ENCODE results near the gene SETBP1.
A peak's percentile ranks its signal among the peaks of the same experiment; 100 is the strongest.

SETBP1 gene

DNA sequence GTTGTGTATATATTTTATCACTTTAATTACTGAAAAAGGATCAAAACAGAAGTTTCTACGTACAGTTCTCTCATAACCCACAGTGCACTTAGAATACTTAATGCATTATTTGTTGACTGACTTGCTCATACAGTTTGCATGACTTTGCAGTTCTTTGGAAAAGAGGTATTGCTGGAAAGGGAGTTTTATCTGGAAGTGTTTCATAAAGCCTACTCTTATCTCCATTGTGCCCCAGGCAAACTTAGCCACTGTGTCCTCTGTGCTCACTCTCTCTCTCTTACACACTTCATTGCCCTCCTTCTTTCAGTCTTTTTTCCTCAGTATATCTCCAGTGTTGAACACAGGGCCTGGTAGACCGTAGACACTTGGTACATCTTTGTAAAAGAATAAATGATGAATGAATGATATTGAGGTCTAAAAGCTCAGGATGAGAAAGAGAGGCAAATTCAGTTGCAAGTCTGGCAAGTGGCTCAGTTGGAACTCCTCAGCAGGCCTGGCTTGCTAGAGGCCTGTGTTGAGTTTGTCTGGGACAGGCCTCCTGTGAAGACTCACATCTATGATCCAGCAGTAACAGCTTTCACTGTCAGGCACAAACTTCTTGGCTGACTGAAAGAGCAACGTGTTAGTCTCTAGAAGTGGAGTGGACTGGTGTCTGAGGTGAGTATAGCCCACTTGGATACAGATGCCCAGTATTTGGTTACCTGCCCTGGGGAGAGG lies 56.1 kb downstream of the SETBP1 start:
- Histone ChIP-seq H3K9ac (ENCODE audit: low read depth, low read length) (no peak overlapping the region), H3K27ac (ENCODE audit: low read length) (no peak overlapping the region), H3K36me3 (ENCODE audit: insufficient read depth, low read depth, low read length) (no peaks in the 10 kb centered on the region), H3K9me3 (ENCODE audit: insufficient read depth, low read depth, low read length) (no peaks in the 10 kb centered on the region), H3K27me3 (ENCODE audit: insufficient read depth, low read length) (no peaks in the 10 kb centered on the region), H3K4me1 (ENCODE audit: insufficient read depth, low read length) (peaks cover 11% of the 10 kb centered on the region), H3K4me3 (ENCODE audit: low read length) (no peak overlapping the region)

DNA sequence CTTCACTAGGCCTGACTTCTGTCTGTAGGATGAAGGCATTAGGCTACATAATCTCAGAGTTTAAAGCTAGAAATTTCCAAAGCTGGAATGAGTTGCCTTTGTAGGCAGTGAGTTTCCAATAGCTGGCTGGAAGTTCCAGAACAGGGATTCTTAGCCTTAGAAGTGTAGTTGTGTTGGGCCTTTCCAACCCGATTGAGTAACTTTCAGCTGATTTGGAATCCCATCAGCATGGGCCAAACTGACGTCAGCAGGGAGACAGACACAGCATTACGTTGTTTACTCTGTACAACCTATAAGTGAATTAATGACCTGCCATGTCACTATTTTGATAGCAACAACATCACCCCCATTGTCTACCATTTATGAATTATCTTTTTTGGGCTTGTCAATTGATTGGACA lies 56.9 kb downstream of the SETBP1 start:
- Histone ChIP-seq H3K27ac (ENCODE audit: low read length) (no peak overlapping the region), H3K36me3 (ENCODE audit: insufficient read depth, low read depth, low read length) (no peaks in the 10 kb centered on the region), H3K27me3 (ENCODE audit: insufficient read depth, low read length) (no peaks in the 10 kb centered on the region), H3K4me3 (ENCODE audit: low read length) (no peak overlapping the region), H3K4me1 (ENCODE audit: insufficient read depth, low read length) (peaks cover 7% of the 10 kb centered on the region), H3K9ac (ENCODE audit: low read depth, low read length) (no peak overlapping the region), H3K9me3 (ENCODE audit: insufficient read depth, low read depth, low read length) (no peaks in the 10 kb centered on the region)

DNA sequence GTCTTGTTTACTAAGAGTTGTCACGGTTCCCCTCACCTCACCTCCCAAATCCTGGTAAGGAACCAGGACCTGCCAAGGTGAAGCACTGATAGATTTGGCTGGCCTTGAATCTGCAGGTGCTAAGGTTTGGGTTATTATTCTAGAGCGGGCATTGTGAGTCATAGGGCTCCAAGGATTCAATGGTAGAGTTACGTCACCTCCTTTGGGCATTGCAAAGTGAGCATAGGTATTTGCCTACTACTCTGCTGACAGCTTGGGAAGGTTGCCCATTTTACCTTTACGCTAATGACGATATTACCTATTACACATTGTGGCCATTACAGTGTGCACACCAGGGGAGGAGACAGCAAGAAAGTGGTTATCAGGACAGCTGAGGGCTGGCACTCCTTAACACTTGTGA lies 59.3 kb downstream of the SETBP1 start:
- Histone ChIP-seq H3K9ac (ENCODE audit: low read depth, low read length) (no peak overlapping the region), H3K36me3 (ENCODE audit: insufficient read depth, low read depth, low read length) (no peaks in the 10 kb centered on the region), H3K9me3 (ENCODE audit: insufficient read depth, low read depth, low read length) (no peaks in the 10 kb centered on the region), H3K4me3 (ENCODE audit: low read length) (no peak overlapping the region), H3K27ac (ENCODE audit: low read length) (no peak overlapping the region), H3K4me1 (ENCODE audit: insufficient read depth, low read length) (peaks cover 13% of the 10 kb centered on the region; the same call in 1 of the 2 replicates), H3K27me3 (ENCODE audit: insufficient read depth, low read length) (peaks cover 5% of the 10 kb centered on the region; the same call in 1 of the 2 replicates)

DNA sequence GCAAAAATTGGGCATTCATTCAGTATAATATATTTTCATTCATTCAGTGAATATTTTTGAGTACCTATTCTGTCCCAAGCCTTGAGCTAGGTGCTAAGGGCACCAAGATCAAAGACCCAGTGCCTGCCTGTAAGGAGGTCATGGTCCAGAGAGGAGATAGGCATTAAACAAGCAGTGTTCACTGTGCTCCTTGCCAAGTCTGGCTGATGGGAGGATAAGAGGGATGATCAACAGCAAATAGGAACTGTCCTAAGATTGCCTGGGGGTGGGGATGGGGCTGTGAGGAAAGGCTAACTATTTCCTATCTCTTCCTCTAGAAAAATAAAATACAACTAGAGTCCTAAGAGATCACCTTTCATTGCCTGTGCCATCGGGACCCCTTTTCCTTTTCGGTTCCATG lies 60.4 kb downstream of the SETBP1 start:
- no peak overlapping the region for H3K4me3 ChIP-seq (ENCODE audit: low read length)
- H3K9ac ChIP-seq (ENCODE audit: low read depth, low read length) = no peak overlapping the region
- no peaks in the 10 kb centered on the region for H3K36me3 ChIP-seq (ENCODE audit: insufficient read depth, low read depth, low read length)
- no peaks in the 10 kb centered on the region for H3K9me3 ChIP-seq (ENCODE audit: insufficient read depth, low read depth, low read length)
- H3K4me1 ChIP-seq (ENCODE audit: insufficient read depth, low read length) = peaks cover 13% of the 10 kb centered on the region; the same call in 1 of the 2 replicates
- peaks cover 5% of the 10 kb centered on the region; the same call in 1 of the 2 replicates for H3K27me3 ChIP-seq (ENCODE audit: insufficient read depth, low read length)
- H3K27ac ChIP-seq (ENCODE audit: low read length) = no peak overlapping the region

DNA sequence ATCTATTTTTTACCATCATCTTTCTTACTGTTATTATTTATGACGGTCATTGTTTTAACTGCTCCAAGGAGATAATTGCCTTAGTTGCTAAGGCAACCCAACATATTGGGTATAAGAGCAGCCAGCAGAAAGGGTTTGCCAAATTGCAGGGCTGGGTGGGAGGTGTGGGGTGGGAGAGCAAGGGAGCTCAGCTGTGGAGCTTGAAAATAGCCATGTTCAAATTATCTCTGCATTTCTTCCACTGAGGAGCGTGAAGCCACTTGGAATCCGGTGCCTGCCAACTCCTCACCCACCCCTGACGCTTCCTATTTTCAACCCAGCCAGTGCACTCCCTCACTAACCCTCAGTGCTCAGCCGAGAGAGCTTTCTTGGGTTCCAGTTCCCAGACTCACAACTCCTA lies 60.8 kb downstream of the SETBP1 start:
- Histone ChIP-seq H3K4me1 (ENCODE audit: insufficient read depth, low read length) (peaks cover 13% of the 10 kb centered on the region; the same call in 1 of the 2 replicates), H3K36me3 (ENCODE audit: insufficient read depth, low read depth, low read length) (no peaks in the 10 kb centered on the region), H3K9me3 (ENCODE audit: insufficient read depth, low read depth, low read length) (no peaks in the 10 kb centered on the region), H3K4me3 (ENCODE audit: low read length) (no peak overlapping the region), H3K9ac (ENCODE audit: low read depth, low read length) (no peak overlapping the region), H3K27me3 (ENCODE audit: insufficient read depth, low read length) (peaks cover 5% of the 10 kb centered on the region; the same call in 1 of the 2 replicates), H3K27ac (ENCODE audit: low read length) (no peak overlapping the region)

DNA sequence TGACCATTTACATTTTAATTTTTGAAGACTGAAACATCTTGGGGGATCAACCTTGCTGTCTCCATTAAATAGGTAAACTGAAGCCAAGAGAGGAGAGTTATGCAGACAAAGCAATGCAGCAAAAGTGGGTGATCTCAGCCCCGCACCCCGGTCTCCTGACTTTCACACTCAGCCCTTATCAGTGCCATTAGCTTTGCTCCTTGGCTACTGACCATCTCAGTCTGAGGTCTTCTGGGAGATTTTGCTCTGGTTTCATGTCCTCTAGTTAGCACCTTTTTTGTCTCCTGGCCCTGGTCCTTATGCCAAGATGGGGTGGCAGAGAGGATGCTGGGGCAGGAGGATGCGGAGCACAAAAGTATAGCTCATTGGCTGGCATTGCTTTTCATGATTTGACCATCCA lies 61.4 kb downstream of the SETBP1 start:
- Histone ChIP-seq H3K9me3 (ENCODE audit: insufficient read depth, low read depth, low read length) (no peaks in the 10 kb centered on the region), H3K27me3 (ENCODE audit: insufficient read depth, low read length) (peaks cover 5% of the 10 kb centered on the region; the same call in 1 of the 2 replicates), H3K4me3 (ENCODE audit: low read length) (no peak overlapping the region), H3K4me1 (ENCODE audit: insufficient read depth, low read length) (peaks cover 13% of the 10 kb centered on the region; the same call in 1 of the 2 replicates), H3K27ac (ENCODE audit: low read length) (no peak overlapping the region), H3K36me3 (ENCODE audit: insufficient read depth, low read depth, low read length) (no peaks in the 10 kb centered on the region), H3K9ac (ENCODE audit: low read depth, low read length) (no peak overlapping the region)

DNA sequence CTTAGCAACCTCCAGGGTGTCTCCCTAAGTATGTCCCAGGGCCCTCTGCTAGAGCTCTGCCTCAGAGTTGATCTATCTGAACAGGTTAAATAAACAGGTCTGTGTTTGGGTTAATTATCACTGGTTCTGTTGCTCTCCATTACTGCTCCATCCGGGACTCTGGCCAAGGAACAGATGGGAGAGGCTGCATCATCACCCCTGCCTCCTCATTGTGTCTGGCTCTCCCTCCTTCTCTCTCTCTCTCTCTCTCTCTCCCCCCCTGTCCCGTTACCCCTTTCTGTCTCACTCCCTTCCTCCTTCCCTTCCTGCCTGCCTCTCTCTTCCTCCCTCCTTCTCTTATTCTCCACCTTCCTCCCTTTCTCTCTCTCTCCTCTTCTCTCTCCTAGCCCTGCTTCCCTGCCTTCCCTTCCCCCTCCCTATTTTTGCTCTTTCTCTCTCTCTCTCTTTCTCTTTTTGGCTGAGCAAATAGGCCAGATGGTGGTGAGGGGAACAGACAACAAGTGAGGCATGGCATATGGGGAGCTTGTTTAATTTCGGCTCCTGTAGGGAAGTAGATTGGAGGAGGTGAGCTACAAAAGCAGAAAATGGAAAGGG lies 62.1 kb downstream of the SETBP1 start:
- H3K27ac ChIP-seq (ENCODE audit: low read length) = no peak overlapping the region
- H3K9me3 ChIP-seq (ENCODE audit: insufficient read depth, low read depth, low read length) = no peaks in the 10 kb centered on the region
- peaks cover 5% of the 10 kb centered on the region; the same call in 1 of the 2 replicates for H3K27me3 ChIP-seq (ENCODE audit: insufficient read depth, low read length)
- peaks cover 13% of the 10 kb centered on the region; the same call in 1 of the 2 replicates for H3K4me1 ChIP-seq (ENCODE audit: insufficient read depth, low read length)
- no peak overlapping the region for H3K9ac ChIP-seq (ENCODE audit: low read depth, low read length)
- no peak overlapping the region for H3K4me3 ChIP-seq (ENCODE audit: low read length)
- H3K36me3 ChIP-seq (ENCODE audit: insufficient read depth, low read depth, low read length) = no peaks in the 10 kb centered on the region

DNA sequence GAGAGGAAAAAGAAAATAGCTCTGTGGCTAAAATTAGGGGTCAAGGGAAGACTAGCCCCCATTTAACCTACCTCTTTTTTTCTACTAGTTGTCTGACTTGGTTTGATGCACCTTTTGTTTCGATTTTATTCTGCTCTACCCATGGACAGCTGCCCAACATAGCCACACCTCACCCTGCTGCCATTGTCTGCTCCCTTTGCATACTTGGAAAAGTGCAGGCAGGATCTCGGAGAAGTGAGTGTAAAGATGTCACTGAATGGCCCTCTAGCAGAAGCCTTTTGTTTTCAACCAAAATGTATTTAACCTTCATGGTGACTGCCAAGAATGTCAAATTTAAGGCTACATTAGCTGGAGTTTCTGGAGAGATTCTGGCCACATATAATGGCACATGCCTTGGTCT lies 62.9 kb downstream of the SETBP1 start:
- peaks cover 5% of the 10 kb centered on the region; the same call in 1 of the 2 replicates for H3K27me3 ChIP-seq (ENCODE audit: insufficient read depth, low read length)
- no peak overlapping the region for H3K27ac ChIP-seq (ENCODE audit: low read length)
- H3K9ac ChIP-seq (ENCODE audit: low read depth, low read length) = no peak overlapping the region; the same call in 1 of the 2 replicates
- H3K9me3 ChIP-seq (ENCODE audit: insufficient read depth, low read depth, low read length) = no peaks in the 10 kb centered on the region
- H3K36me3 ChIP-seq (ENCODE audit: insufficient read depth, low read depth, low read length) = no peaks in the 10 kb centered on the region
- H3K4me3 ChIP-seq (ENCODE audit: low read length) = peak overlapping the region; percentile 41; the same call in 1 of the 2 replicates
- peaks cover 13% of the 10 kb centered on the region; the same call in 1 of the 2 replicates for H3K4me1 ChIP-seq (ENCODE audit: insufficient read depth, low read length)

DNA sequence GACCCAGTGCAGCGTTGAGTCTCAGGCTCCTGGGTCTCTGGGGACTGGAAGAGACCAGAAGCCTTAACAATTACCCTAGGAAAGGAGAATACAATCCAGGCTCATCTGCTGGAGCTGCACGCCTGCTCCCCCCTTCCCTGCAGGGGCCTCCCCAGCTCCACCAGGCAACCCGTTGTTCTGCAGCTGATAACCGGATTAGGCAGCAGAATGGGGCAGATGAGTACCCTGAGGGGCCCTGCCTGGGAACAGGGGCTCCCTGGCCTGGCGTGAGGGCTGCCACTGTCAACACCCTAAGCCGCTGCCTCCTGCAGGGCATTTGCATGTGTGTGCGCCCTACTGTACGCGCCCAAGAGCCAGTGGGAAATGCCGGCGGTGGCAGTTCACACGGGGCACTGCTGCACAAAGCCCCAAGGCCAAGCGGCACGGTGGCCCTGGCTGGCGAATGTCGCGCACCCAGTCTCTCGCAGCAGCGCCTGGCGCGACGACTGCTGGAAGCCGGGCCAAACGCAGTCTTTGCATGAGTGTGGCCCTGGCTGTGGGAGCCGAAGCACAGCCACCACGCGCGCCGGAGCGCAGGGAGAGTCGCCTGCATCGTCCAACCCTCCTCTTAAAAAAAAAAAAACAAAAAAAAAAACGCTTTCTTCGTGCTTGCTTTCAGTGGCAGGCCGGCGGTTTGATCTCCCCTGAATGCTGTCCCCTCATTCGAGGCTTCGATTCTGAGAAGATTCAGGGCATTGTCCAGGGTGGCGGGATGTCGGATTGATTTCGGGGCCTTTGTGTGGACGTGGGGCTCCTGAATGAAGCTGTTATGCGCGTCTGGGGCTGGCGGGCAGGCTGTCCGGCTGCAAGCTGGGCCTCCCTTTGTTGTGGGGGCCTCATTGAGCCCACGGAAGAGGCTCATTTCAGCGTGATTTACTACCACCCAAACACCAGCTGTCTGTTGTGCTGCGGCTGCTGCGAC lies 63.8 kb downstream of the SETBP1 start:
- Histone ChIP-seq H3K4me1 (ENCODE audit: insufficient read depth, low read length) (peaks cover 13% of the 10 kb centered on the region; the same call in 1 of the 2 replicates), H3K27me3 (ENCODE audit: insufficient read depth, low read length) (peaks cover 5% of the 10 kb centered on the region; the same call in 1 of the 2 replicates), H3K9ac (ENCODE audit: low read depth, low read length) (peak overlapping the region; percentile 18; the same call in 1 of the 2 replicates), H3K27ac (ENCODE audit: low read length) (no peak overlapping the region), H3K36me3 (ENCODE audit: insufficient read depth, low read depth, low read length) (no peaks in the 10 kb centered on the region), H3K4me3 (ENCODE audit: low read length) (peak overlapping the region; percentile 41; the same call in 1 of the 2 replicates), H3K9me3 (ENCODE audit: insufficient read depth, low read depth, low read length) (no peaks in the 10 kb centered on the region)

DNA sequence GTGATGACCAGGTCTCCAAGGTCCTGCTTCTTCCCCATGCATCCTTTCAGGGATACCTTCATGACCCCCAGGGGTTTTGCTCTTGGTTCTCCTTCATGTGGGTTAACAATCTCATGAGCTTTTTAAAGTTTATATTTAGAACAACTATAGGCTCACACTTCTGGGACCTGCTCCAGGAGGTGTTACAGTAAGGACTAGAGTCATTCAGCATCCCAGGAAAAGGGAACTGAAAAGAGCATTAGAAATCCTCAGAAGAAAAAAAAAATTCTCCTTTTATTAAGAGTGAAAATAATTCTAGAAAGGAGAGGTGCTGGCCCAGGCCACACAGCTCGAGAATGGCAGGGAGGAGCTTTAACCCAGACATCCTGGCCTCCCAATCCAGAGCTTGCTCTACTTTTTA lies 66.5 kb downstream of the SETBP1 start:
- Histone ChIP-seq H3K4me1 (ENCODE audit: insufficient read depth, low read length) (peaks cover 13% of the 10 kb centered on the region; the same call in 1 of the 2 replicates), H3K4me3 (ENCODE audit: low read length) (no peak overlapping the region), H3K27ac (ENCODE audit: low read length) (no peak overlapping the region), H3K9me3 (ENCODE audit: insufficient read depth, low read depth, low read length) (no peaks in the 10 kb centered on the region), H3K27me3 (ENCODE audit: insufficient read depth, low read length) (peaks cover 5% of the 10 kb centered on the region; the same call in 1 of the 2 replicates), H3K9ac (ENCODE audit: low read depth, low read length) (no peak overlapping the region), H3K36me3 (ENCODE audit: insufficient read depth, low read depth, low read length) (no peaks in the 10 kb centered on the region)

DNA sequence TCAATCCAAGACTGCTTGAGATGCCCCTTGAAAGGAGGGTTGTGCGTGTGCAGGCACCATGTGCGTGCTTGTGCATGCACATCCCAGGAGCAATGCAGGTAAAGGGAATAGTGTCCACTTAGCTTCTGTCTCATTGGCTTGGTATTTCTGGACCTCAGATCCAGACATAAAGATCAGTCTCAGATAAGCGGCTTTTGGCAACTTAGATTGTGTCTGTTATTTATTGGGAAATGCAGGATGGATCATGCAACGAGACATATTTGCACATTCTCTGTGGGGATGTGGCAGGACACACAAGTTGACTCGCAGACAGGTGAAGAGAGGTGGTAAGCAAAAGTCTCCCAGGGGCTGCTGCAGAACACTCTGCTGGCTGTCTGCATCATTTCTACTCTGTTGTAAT lies 67.9 kb downstream of the SETBP1 start:
- Histone ChIP-seq H3K4me1 (ENCODE audit: insufficient read depth, low read length) (peaks cover 5% of the 10 kb centered on the region; the same call in 1 of the 2 replicates), H3K36me3 (ENCODE audit: insufficient read depth, low read depth, low read length) (no peaks in the 10 kb centered on the region), H3K27ac (ENCODE audit: low read length) (no peak overlapping the region), H3K4me3 (ENCODE audit: low read length) (no peak overlapping the region), H3K27me3 (ENCODE audit: insufficient read depth, low read length) (peaks cover 4% of the 10 kb centered on the region; the same call in 1 of the 2 replicates), H3K9me3 (ENCODE audit: insufficient read depth, low read depth, low read length) (no peaks in the 10 kb centered on the region), H3K9ac (ENCODE audit: low read depth, low read length) (no peak overlapping the region)
